ENCODE measurements around the gene TMEM185A.
"Not testable (repeated sequence)": the region's sequence is repeated elsewhere in the genome, so short reads cannot be mapped to it uniquely, and the experiment has no call there.

TMEM185A gene

GRCh38 chrX:149631234-149632165 is at the start of gene TMEM185A:
Gene TMEM185A (minus strand): TSS chrX:149631792. CDS start chrX:149631580, 212 bp downstream.
- peak; percentile 55 to 57 for DNase-seq

DNA sequence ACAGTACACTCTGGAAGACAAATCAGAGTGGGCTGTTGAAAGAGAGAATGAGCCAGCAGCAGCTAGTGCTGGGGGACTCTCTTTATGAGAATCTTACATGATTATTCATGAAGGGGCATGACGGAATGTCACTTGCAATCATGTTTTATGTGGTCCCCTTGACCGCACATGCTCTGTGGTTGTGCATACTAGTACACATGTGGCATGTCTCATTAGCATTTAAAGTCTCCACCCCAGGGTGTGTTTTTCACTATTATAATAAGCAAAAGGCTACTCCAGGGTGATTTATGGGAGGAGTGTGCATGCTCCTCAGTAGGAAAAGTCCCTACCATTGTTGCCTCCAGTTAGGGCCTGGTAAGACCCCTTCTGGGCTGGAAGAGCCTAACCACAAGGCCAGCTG is 49.6 kb upstream of the TMEM185A start:
- no peak for DNase-seq

DNA sequence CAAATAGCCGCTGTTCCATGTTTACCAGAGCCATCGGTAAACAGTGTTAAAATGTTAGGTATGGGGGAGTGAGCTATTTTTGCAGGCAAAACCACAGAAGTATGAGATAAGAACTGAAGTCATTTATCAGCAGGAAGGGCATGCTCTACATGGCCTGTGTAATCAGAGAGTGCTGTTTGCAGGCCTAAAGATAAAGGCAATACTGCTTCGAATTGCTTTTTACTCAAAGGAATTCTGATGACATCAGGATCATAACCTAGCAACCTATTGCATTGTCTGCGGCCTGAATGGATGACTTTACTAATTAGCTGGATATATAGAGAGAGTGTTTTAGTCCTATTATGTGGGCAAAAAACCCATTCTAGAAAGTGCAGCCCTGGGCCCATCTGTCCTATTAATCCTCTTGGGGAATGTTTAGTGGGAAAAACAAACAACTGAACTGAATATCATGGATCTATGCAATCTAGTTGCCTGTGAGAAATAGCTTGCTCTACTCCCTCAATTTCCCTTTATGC is 47.6 kb upstream of the TMEM185A start:
- DNase-seq, result not testable (repeated sequence)

DNA sequence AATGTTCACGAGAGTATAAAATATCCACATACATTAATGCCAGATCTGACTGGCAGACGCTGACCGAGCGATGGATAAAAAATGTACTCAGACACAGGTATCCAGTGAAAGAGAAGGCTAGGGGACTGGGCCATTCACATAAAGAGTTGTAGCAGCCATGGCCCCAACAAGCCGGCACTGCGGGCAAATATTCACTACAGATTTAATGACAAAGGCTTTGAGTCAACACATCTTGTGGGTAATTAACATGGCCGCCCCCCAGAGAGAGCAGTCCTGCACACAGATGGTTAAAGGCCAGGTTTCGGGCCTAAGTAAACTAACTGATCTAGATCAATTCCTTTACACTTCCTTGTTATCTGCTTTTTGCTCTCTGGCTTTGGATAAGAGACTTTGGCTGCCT is 44.0 kb upstream of the TMEM185A start:
- DNase-seq, result not testable (repeated sequence)

- not testable (repeated sequence) for DNase-seq
Observed at GRCh38 chrX:149675088-149675487, 43.5 kb upstream of the TMEM185A start.

DNA sequence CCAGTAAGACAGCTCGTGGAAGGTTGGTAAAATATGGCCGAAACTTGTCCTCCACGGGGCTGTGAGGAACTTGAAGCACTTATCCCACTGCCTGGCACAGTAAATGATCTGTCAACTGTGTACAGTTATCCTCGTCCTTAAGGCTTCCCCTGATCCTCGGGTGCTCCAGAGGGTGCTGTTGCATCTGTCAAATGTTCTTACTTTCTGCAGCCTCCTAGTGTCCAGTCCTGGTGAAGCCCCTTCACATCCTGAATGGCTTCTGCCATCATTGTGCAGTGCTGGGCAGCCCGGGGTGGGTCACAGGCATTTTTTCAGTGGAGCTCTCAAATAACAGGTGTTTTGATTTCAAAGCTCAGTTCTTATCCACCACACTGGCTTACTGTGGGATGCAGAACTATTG is 29.0 kb upstream of the TMEM185A start:
- DNase-seq, result not testable (repeated sequence)

DNA sequence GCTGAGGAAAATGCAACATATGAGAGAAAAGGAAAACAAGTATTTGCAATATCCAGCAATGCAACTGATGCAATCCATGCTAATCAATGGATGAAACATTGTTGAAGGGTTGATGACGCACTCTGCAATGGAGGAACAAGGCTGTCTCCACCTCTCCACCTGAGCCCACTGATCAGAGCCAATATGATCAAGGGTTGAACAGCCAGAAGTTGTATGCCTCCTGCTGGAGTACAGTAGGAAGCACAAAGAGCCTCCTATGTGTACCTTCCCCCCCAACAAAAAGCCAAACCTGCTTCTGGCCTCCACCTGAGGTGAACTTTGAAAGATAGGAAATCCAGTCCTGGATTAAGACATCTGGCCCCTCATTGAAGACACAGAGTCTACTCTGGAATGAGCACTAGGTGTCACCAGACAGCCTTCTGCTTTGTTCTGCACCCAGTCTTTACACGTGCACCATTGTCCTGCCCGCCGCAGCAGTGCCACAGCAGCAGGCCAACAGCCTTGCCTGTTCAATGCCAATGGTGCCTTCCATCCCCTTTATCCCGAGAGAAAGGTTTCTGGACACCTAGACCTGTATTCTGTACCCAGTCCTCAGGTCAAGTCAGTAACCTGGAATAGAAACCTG is 24.8 kb upstream of the TMEM185A start:
- not testable (repeated sequence) for DNase-seq

- DNase-seq, result no peak
Observed at GRCh38 chrX:149652232-149652981, 20.8 kb upstream of the TMEM185A start.

- no peak for DNase-seq
Observed at GRCh38 chrX:149650162-149650561, 18.6 kb upstream of the TMEM185A start.

DNA sequence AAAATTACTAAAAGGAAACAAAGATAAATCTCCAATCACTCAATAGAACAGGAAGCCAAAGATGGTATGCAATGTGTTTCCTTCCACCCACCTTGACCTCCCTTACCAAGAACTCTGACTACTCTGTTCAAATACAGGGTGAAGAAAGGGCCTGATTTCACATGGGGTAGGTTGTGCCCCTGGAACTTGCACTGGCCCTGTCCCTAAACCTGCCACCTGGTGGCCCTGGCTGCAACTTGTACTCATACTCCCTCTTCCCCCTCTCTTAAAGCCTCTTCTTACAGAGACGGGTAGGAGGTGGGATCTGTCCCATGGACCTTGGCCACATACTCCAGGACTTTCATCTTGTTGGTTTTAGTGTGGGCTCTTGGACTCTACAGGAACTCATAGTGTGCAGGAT is 17.3 kb upstream of the TMEM185A start:
- no peak for DNase-seq

- no peak for DNase-seq
Observed at GRCh38 chrX:149647505-149647904, 15.9 kb upstream of the TMEM185A start.

- DNase-seq, result no peak
Observed at GRCh38 chrX:149643496-149643895, 11.9 kb upstream of the TMEM185A start.

DNA sequence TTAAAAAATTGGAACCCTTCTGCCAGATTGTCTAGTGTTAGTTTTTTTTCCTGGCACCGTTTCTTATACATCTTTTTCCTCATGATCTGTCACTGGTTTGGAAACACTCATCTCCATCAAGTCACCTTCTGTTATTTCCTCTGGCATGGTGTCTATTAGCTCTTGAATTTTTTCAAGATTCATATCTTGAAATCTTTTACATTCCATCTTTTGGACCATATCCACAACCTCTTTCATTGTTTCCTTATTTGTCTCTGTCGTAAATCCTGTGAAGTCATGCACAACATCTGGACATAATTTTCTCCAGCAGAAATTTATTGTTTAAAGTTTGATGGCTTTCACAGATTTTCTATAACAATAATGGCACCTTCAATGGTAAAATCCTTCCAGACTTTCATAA is 10.2 kb upstream of the TMEM185A start:
- no peak for DNase-seq

DNA sequence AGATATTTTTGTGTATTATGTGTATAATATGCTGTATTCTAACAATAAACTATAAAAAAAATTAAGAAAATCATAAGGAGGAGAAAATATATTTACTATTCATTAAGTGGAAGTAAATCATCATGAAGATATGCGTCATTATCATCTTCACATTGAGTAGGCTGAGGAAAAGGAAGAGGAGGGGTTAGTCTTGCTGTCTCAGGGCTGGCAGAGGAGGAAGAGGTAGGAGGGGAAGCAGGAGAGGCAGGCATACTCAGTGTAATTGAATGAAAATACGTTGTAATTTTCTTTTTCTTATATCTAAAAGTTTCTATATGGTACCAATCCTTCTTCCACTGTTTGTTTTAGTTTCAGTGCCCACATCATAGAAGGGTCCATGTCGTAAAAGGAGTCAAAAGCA is 9.8 kb upstream of the TMEM185A start:
- no peak for DNase-seq

- no peak for DNase-seq
Observed at GRCh38 chrX:149639568-149639967, 8.0 kb upstream of the TMEM185A start.

DNA sequence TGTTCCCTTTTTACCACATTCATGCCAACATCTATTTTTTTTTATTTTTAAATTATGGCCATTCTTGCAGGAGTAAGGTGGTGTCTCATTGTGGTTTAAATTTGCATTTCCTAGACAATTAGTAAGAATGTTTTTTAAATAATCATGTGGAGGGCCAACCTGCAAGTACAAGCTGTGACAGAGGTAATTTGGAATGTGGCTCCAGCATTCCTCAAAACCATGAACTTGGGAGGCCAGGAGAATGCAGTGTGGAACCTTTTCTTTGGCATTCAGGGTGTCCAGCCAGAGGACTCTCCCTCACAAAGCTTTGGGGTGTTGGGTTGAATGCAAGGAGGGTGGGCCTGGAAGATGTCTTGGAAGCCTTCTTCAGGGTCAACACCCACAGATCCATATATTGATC is 7.3 kb upstream of the TMEM185A start:
- no peak for DNase-seq

DNA sequence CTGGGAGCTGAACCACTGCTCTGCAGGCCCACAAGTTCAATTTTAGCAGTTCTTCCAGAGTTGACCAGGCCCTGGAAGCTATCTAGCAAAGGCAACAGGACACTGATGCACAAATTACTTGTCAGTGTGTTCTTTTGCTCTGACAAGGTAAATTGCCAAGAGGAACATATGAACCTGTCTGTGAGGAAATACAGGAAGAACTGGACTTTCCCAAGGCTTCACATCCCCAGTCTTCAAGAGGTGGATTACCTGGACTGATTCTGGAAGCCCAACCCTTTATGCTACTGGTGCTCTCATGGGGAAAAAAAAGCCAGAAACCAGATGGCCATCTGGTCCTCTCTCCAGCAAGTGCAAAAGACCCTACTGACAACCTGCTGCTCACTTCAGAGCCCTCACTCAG is 1.9 kb upstream of the TMEM185A start:
- no peak for DNase-seq

GRCh38 chrX:149630681-149631233 is 835 bp downstream of the TMEM185A start:
- DNase-seq, result no peak

GRCh38 chrX:149629730-149630387 is 1.7 kb downstream of the TMEM185A start:
- no peak for DNase-seq

DNA sequence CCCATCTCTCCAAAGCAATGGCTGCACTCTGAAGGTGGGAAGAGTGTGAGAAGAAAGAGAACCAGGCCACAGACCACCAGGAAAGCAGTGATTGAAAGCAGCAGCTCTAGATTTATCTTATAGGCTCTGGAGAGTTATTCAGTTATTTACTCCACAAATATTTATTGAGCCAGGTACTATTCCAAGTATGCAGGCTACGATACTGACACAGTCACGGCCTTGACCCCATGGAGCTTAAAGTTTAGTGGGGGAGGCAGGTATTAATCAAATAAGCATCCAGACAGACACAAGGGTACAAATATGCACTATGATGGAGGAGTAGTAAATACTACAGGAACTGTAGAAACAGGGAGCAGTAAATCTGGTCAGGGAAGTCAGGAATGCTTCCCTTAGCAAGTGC is 2.8 kb downstream of the TMEM185A start:
- DNase-seq, result no peak

- DNase-seq, result no peak
Observed at GRCh38 chrX:149628280-149628679, 3.3 kb downstream of the TMEM185A start.

DNA sequence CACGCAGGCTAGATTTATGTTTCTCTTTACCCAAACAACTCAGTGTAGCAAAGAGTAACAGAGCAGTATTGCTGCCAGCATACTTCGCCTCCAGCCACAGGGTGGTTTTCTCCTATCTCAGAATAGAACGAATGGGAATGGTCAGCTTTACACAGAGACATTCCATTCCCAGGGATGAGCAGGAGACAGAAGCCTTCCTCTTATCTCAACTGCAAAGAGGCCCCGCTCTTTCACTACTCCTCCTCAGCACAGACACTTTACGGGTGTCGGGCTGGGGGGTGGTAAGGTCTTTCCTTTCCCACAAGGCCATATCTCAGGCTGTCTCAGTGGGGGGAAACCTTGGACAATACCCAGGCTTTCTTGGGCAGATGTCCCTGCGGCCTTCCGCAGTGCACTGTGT is 4.8 kb downstream of the TMEM185A start:
- not testable (repeated sequence) for DNase-seq
